Mucosa of gallbladder (tissue), 1 donor: Measurements from ENCODE around the gene TCIRG1. TPM values are rescaled to one million over a fixed set of nuclear protein-coding genes. Genes with fewer than 3 reads are reported as not detected.

Experiments
- DNase-seq: peaks from one replicate; pipeline ENCODE4 v3.0.0-alpha.2; 2020; ENCODE audit warnings: low spot score
- total RNA-seq: library from RNA; stranded (reverse); gene quantifications from one replicate; pipeline ENCODE4 v1.2.1, GENCODE V29; 2021
- donor health status: DM: no; HTN: no; CAD: no.

The TCIRG1 gene
- total RNA-seq, 1 donor from 2014 or later: 151 TPM

GRCh38 chr11:68017980-68018729 is 20.7 kb upstream of the TCIRG1 start:
- DNase-seq: no peak

GRCh38 chr11:68018730-68019190 is 20.1 kb upstream of the TCIRG1 start:
- DNase-seq: no peak

- no peak for DNase-seq
Measured at GRCh38 chr11:68019486-68019885, 19.3 kb upstream of the TCIRG1 start.

- no peak for DNase-seq
Measured at GRCh38 chr11:68020575-68020974, 18.2 kb upstream of the TCIRG1 start.

- DNase-seq: no peak
Measured at GRCh38 chr11:68021167-68021787, 17.5 kb upstream of the TCIRG1 start.

- DNase-seq: no peak
Measured at GRCh38 chr11:68022531-68022930, 16.3 kb upstream of the TCIRG1 start.

- no peak for DNase-seq
Measured at GRCh38 chr11:68024508-68024907, 14.3 kb upstream of the TCIRG1 start.

- no peak for DNase-seq
Measured at GRCh38 chr11:68025047-68025446, 13.8 kb upstream of the TCIRG1 start.

- DNase-seq: no peak
Measured at GRCh38 chr11:68026391-68027105, 12.3 kb upstream of the TCIRG1 start.

- no peak for DNase-seq
Measured at GRCh38 chr11:68027667-68028066, 11.2 kb upstream of the TCIRG1 start.

- no peak for DNase-seq
Measured at GRCh38 chr11:68028802-68029545, 9.9 kb upstream of the TCIRG1 start.

GRCh38 chr11:68030318-68031143 is 8.3 kb upstream of the TCIRG1 start, which contains the start of gene NDUFS8:
TSS of gene NDUFS8 (plus strand) at chr11:68030681. CDS start at chr11:68032152, 1,471 bp downstream.
- DNase-seq: peak; percentile 98

GRCh38 chr11:68031144-68031464 is 7.7 kb upstream of the TCIRG1 start:
- no peak for DNase-seq

- no peak for DNase-seq
Measured at GRCh38 chr11:68032003-68032402, 6.8 kb upstream of the TCIRG1 start.

GRCh38 chr11:68032997-68033707 is 5.7 kb upstream of the TCIRG1 start:
- DNase-seq: no peak

- DNase-seq: no peak
Measured at GRCh38 chr11:68033708-68034045, 5.1 kb upstream of the TCIRG1 start.

- DNase-seq: no peak
Measured at GRCh38 chr11:68035266-68035876, 3.5 kb upstream of the TCIRG1 start.

GRCh38 chr11:68036141-68036716 is 2.6 kb upstream of the TCIRG1 start:
- no peak for DNase-seq

- peak; percentile 52 for DNase-seq
Measured at GRCh38 chr11:68036717-68037239, 2.0 kb upstream of the TCIRG1 start.
